Measurements from ENCODE around the gene ZBTB2.
"Not testable (repeated sequence)": the region's sequence is repeated elsewhere in the genome, so short reads cannot be mapped to it uniquely, and the experiment has no call there.

Gene ZBTB2

GRCh38 chr6:151390851-151391470 is 398 bp downstream of the ZBTB2 start:
- H3K27ac Mint-ChIP-seq = peak overlapping the region; percentile 95 to 96
- peak overlapping the region; percentile 94 to 95 for H3K4me3 Mint-ChIP-seq
- ATAC-seq (replicated peaks) (peak; percentile 10), DNase-seq (peak; percentile 76 to 83 (median 80))
- H3K9me3 Mint-ChIP-seq = no peaks in the 10 kb centered on the region
- H3K36me3 Mint-ChIP-seq (ENCODE audit: insufficient read depth) = peaks cover 48% of the 10 kb centered on the region
- H3K4me1 Mint-ChIP-seq (ENCODE audit: low read depth in 2 of 2) = peaks cover 31 to 38% of the 10 kb centered on the region in 2 donors
- no peaks in the 10 kb centered on the region for H3K27me3 Mint-ChIP-seq

DNA sequence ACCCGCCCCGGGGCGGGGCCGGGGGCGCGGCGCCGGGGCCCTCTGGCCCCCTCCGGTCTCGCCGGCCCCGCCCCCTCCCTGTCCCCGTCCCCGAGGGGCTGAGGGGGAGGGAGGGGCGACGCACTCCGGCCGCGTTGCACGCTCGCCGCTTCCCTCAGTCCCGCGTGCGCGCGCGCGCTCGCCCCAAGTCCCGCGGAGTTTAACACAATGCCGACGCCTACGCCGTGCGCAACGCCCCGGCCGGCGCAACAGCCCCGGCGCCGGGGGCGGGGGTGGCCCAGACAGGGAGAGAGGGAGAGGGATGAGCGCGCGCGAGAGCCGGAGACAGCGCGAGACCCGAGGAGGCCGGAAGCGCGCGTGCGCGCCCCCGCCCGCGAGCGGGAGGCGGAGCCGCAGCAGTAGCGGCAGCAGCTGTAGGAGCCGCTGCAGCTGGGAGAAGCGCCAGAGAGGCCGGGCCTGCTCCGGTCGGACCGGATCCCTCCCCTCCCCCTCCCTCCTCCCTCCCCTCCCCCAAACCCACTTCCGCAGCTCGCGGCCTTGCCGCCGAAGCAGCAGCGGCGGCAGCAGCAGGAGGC is 996 bp downstream of the ZBTB2 start:
- H3K27ac Mint-ChIP-seq = peak overlapping the region; percentile 93 to 96
- peaks cover 30 to 35% of the 10 kb centered on the region in 2 donors for H3K4me1 Mint-ChIP-seq (ENCODE audit: low read depth in 2 of 2)
- H3K36me3 Mint-ChIP-seq (ENCODE audit: insufficient read depth) = peaks cover 43% of the 10 kb centered on the region
- peak overlapping the region; percentile 94 to 95 for H3K4me3 Mint-ChIP-seq
- ATAC-seq (replicated peaks) (peak; percentile 74), DNase-seq (peak; percentile 95 to 98 (median 96))
- no peaks in the 10 kb centered on the region for H3K27me3 Mint-ChIP-seq
- H3K9me3 Mint-ChIP-seq = no peaks in the 10 kb centered on the region

DNA sequence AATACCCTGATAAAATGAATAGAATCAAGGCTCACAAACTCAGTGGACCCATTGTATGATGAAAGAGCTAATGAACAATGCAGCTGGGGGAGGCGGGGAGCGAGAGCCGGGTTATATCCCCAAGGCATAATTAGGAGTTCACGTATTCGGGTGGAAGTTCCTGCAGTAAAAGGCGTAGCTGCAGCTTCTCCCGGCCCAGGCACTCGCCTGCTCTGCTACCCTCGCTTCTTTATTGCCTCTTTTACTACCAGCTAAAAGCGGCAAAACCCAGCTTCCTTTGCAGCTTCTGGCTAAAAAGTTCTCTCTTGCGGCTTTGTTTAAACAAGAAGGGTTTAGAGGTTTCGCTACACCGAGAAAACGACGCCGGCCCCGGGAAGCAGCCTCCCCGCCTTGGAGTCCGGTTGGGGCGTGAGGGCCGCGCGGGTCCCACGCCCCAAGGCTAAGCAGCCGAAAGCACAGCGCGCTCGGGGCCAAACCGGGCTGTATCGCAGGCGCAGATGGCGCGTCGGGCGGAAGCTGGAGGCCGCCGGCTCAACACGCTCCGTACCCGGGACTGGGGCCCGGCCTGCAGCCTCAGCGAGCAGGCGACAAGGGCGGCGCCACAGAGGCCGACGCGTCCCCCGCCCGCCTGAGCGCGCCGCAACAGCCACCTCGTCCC is 1.6 kb downstream of the ZBTB2 start:
- Mint-ChIP-seq H3K36me3 (ENCODE audit: insufficient read depth) (peaks cover 39% of the 10 kb centered on the region), H3K27ac (peak overlapping the region; percentile 93 to 96), H3K4me3 (peak overlapping the region; percentile 94 to 95), H3K9me3 (no peaks in the 10 kb centered on the region), H3K27me3 (no peaks in the 10 kb centered on the region), H3K4me1 (ENCODE audit: low read depth in 2 of 2) (peaks cover 31 to 35% of the 10 kb centered on the region in 2 donors)
- ATAC-seq (replicated peaks) = peak; percentile 63
- no peak for DNase-seq

DNA sequence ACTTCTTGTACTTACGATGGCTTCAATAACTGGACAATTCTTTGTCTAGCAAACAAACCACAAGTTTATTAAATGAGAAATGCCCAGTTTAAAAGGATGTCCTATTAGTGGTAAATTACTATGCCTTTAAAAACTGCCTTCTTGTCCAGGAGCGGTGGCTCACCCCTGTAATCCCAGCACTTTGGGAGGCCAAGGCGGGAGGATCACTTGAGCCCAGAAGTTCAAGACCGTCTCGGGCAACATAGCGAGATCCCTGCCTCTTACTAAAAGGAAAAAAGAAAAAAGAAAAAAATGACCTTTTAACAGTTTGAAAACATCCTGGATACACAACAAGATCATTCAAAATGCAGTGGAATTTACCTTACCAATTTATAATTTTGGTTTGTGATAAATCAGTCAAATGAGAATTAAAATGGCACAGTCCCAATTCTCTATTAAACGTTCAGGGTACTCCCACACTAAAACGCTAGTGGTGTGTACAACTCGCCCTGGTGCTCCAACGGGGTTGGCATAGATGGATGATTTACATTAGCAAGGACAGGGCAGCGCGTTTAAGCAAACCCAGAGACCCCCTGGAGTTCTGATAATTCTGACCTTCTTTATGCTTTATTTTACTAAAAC is 2.3 kb downstream of the ZBTB2 start:
- peak overlapping the region; percentile 94 to 95 for H3K4me3 Mint-ChIP-seq
- H3K36me3 Mint-ChIP-seq (ENCODE audit: insufficient read depth) = peaks cover 39% of the 10 kb centered on the region
- ATAC-seq (replicated peaks) = no peak
- DNase-seq = no peak
- H3K27me3 Mint-ChIP-seq = no peaks in the 10 kb centered on the region
- H3K4me1 Mint-ChIP-seq (ENCODE audit: low read depth in 2 of 2) = peaks cover 32 to 35% of the 10 kb centered on the region in 2 donors
- peak overlapping the region; percentile 93 to 96 for H3K27ac Mint-ChIP-seq
- H3K9me3 Mint-ChIP-seq = no peaks in the 10 kb centered on the region

- H3K4me1 Mint-ChIP-seq (ENCODE audit: low read depth in 2 of 2) = peaks cover 29 to 33% of the 10 kb centered on the region in 2 donors
- no peaks in the 10 kb centered on the region for H3K9me3 Mint-ChIP-seq
- peak overlapping the region; percentile 93 to 96 for H3K27ac Mint-ChIP-seq
- DNase-seq (no peak), ATAC-seq (replicated peaks) (no peak)
- H3K27me3 Mint-ChIP-seq = no peaks in the 10 kb centered on the region
- H3K36me3 Mint-ChIP-seq (ENCODE audit: insufficient read depth) = peaks cover 39% of the 10 kb centered on the region
- H3K4me3 Mint-ChIP-seq = no peak overlapping the region
Observed at GRCh38 chr6:151388236-151388635, 3.1 kb downstream of the ZBTB2 start.

GRCh38 chr6:151387175-151387970 is 4.0 kb downstream of the ZBTB2 start:
- ATAC-seq (replicated peaks) (no peak), DNase-seq (no peak)
- Mint-ChIP-seq H3K27ac (peak overlapping the region in 1 of 2 donors; percentile 93), H3K27me3 (no peaks in the 10 kb centered on the region), H3K4me1 (ENCODE audit: low read depth in 2 of 2) (peaks cover 22 to 24% of the 10 kb centered on the region in 2 donors), H3K4me3 (no peak overlapping the region), H3K9me3 (no peaks in the 10 kb centered on the region), H3K36me3 (ENCODE audit: insufficient read depth) (peaks cover 48% of the 10 kb centered on the region)

GRCh38 chr6:151385177-151385576 is 6.2 kb downstream of the ZBTB2 start:
- DNase-seq (no peak), ATAC-seq (replicated peaks) (no peak)
- Mint-ChIP-seq H3K36me3 (ENCODE audit: insufficient read depth) (peaks cover 33% of the 10 kb centered on the region), H3K27ac (peak overlapping the region; percentile 57 to 73), H3K4me3 (peak overlapping the region; percentile 29 to 50), H3K9me3 (no peaks in the 10 kb centered on the region), H3K4me1 (ENCODE audit: low read depth in 2 of 2) (peaks cover 30 to 32% of the 10 kb centered on the region in 2 donors), H3K27me3 (no peaks in the 10 kb centered on the region)

DNA sequence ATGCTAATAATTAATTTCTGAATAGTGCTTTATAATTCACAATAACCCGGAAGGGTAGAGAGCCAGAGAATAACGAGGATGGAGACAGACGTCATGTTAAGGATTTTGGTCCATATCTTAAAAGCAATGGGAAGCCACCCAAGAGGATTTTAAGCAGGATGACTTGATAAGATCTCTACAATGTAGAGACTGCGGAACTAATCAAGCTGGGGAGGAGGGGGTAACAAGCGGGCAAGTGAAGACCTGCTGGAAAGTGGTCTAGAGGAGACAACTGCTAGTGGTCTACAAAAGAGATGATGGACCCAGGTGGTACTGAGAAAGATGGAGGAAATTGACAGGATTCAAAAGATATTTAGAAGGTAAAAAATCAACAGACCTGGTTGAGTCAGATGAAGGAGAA is 7.2 kb downstream of the ZBTB2 start:
- H3K4me1 Mint-ChIP-seq (ENCODE audit: low read depth in 2 of 2) = peaks cover 36 to 40% of the 10 kb centered on the region in 2 donors
- H3K27ac Mint-ChIP-seq = peak overlapping the region; percentile 39 to 73
- peak overlapping the region in 1 of 2 donors; percentile 50 for H3K4me3 Mint-ChIP-seq

DNA sequence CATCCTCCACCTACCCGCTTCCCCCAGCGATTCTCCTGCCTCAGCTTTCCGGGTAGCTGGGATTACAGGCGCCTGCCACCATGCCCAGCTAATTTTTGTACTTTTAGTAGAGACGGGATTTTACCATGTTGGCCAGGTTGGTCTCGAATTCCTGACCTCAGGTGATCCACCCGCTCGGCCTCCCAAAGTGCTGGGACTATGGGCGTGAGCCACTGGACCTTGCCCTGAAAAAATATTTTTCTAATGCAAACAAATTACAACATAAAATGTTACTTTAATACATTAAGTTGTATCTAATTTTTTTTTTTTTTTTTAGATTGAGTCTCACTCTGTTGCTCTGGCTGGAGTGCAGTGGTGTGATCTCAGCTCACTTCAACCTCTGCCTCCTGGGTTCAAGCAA is 8.7 kb downstream of the ZBTB2 start:
- H3K9me3 Mint-ChIP-seq; DNase-seq; H3K27me3 Mint-ChIP-seq; H3K4me3 Mint-ChIP-seq; ATAC-seq (replicated peaks): not testable (repeated sequence)
- H3K4me1 Mint-ChIP-seq (ENCODE audit: low read depth in 2 of 2) = peaks cover 45 to 50% of the 10 kb centered on the region in 2 donors
- H3K36me3 Mint-ChIP-seq (ENCODE audit: insufficient read depth) = peaks cover 23% of the 10 kb centered on the region
- H3K27ac Mint-ChIP-seq = peak overlapping the region; percentile 28 to 92

More for the DNA sequence above, 7.2 kb downstream of the ZBTB2 start:
- no peaks in the 10 kb centered on the region for H3K9me3 Mint-ChIP-seq
- DNase-seq = no peak
- no peak for ATAC-seq (replicated peaks)
- H3K36me3 Mint-ChIP-seq (ENCODE audit: insufficient read depth) = peaks cover 24% of the 10 kb centered on the region
- no peaks in the 10 kb centered on the region for H3K27me3 Mint-ChIP-seq

DNA sequence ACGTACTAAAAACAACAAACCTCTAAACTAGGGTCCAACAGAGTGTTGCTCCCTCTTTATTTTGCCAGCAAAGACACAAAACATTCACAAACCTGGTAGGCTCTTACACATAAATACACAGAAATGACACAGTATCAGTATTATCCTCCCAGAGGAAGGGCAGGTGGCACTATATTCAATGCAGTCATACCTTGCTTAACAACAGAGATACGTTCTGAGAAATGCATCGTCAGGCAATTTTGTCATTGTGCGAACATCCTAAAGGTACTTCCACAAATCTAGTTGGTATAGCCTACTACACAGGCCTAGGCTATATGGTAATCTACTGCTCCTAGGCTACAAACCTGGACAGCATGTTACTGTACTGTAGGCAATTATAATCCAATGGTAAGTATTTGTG is 9.6 kb downstream of the ZBTB2 start:
- H3K27ac Mint-ChIP-seq = peak overlapping the region; percentile 92 to 97
- no peak for DNase-seq
- H3K4me3 Mint-ChIP-seq = peak overlapping the region; percentile 83 to 84
- H3K27me3 Mint-ChIP-seq = no peaks in the 10 kb centered on the region
- no peak for ATAC-seq (replicated peaks)
- peaks cover 23% of the 10 kb centered on the region for H3K36me3 Mint-ChIP-seq (ENCODE audit: insufficient read depth)
- H3K4me1 Mint-ChIP-seq (ENCODE audit: low read depth in 2 of 2) = peaks cover 47 to 54% of the 10 kb centered on the region in 2 donors
- H3K9me3 Mint-ChIP-seq = no peaks in the 10 kb centered on the region

DNA sequence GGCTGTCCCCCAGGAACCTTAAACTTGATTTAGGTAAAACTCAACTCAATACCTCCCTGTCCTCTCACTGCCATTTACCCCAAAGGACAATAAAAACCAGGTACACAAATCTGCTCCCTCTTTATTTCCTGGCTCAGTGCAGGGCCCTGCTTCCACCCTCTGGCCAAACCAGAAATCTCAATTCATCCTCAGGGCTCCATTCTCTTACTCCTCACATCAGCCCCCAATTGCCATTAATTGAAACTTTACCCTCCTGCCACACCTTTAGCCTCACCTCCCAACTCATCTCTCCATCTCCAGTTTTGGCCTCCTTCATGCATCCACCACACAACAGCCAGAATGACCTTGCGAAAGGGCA is 10.5 kb downstream of the ZBTB2 start:
- Mint-ChIP-seq H3K4me3 (peak overlapping the region; percentile 83 to 84), H3K9me3 (no peaks in the 10 kb centered on the region), H3K4me1 (ENCODE audit: low read depth in 2 of 2) (peaks cover 56 to 63% of the 10 kb centered on the region in 2 donors), H3K36me3 (ENCODE audit: insufficient read depth) (peaks cover 23% of the 10 kb centered on the region), H3K27me3 (no peaks in the 10 kb centered on the region), H3K27ac (peak overlapping the region; percentile 92 to 97)
- DNase-seq (no peak), ATAC-seq (replicated peaks) (peak; percentile 32)

DNA sequence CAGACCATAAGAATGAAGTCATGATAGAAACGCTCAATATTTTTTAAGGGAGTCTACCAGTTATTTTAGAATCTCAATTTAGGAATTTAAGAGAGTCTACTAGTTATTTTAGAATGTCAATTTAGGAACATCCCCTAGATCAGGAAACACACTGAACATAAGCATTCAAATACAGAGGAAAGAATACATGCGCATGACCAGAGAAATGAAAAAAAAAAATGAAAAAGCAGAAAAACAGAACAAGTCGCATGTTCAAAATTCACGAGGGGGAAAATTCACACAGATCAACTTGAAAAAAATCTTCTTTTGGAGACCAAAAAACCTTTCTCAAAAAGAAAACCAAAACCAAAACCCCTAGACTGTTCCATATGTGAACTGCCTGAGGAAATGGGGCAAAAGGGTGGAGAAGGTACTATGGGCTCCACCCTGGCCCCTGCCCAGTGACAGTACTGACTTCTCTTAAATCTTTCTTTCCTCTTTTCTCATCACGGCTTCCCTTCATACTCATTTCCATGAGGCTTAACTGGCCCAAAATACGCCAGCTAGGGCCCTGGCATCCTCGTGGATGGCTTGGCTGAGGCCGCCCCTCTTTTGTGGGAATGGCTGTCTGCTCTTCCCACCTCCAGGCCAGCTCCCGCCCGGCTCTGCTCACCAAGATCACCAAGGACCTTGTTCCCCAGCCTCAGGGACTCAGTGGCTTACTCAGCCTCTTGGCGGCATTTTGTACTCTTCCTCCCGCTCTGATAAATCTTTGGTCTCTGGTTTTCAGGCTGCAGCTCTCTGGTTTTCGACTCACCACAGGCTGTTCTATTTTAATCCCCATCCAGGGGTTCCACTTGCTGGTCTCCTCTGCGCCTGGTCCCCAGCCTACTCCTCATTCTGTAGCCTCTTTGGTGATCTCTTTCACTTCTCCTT is 11.2 kb downstream of the ZBTB2 start:
- peaks cover 55 to 63% of the 10 kb centered on the region in 2 donors for H3K4me1 Mint-ChIP-seq (ENCODE audit: low read depth in 2 of 2)
- DNase-seq = peak in 2 of 3 experiments; percentile 9 to 17
- peak; percentile 82 for ATAC-seq (replicated peaks)
- peak overlapping the region; percentile 83 to 84 for H3K4me3 Mint-ChIP-seq
- peaks cover 23% of the 10 kb centered on the region for H3K36me3 Mint-ChIP-seq (ENCODE audit: insufficient read depth)
- H3K27me3 Mint-ChIP-seq = no peaks in the 10 kb centered on the region
- no peaks in the 10 kb centered on the region for H3K9me3 Mint-ChIP-seq
- peak overlapping the region; percentile 92 to 97 for H3K27ac Mint-ChIP-seq
